Right lobe of liver (tissue), 6 donors: Measurements from ENCODE around the gene INVS. TPM values are rescaled to one million over a fixed set of nuclear protein-coding genes. Genes with fewer than 3 reads are reported as not detected.

Experiments used
- ATAC-seq, 4 donors: fragments of 200-7000 bp; cut with Tn5 transposase; one replicate each; pipeline ENCODE4 v1.9.1; 2020; ENCODE audit warnings: mild to moderate bottlenecking in 4 of 4, moderate library complexity in 4 of 4
- DNase-seq, 3 donors: peaks; one replicate each; pipeline ENCODE4 v3.0.0-alpha.2; 2020
- H3K27ac ChIP-seq, 3 donors: fragments of 200-600 bp; one replicate each; pipeline ENCODE4 v1.8.0; 2022
- H3K27me3 ChIP-seq, 2 donors: fragments of 200-600 bp; one replicate each; pipeline ENCODE4 v1.8.0; 2022
- H3K36me3 ChIP-seq, 4 donors: fragments of 200-600 bp; sonication (generic) in 1 of 4; one replicate each; pipeline versions ENCODE4 v1.5.1 to v1.8.0; 2017 to 2022; ENCODE audit warnings: control low read depth in 1 of 4
- H3K4me1 ChIP-seq, 4 donors: fragments of 200-600 bp; sonication (generic) in 1 of 4; one replicate each; pipeline versions ENCODE4 v1.5.1 to v1.8.0; 2017 to 2022; ENCODE audit warnings: control low read depth in 1 of 4
- H3K4me3 ChIP-seq, 3 donors: fragments of 200-600 bp; one replicate each; pipeline ENCODE4 v1.8.0; 2022
- H3K9me3 ChIP-seq, 4 donors: fragments of 200-600 bp; sonication (generic) in 1 of 4; one replicate each; pipeline versions ENCODE4 v1.5.1 to v1.8.0; 2017 to 2022; ENCODE audit warnings: control low read depth in 1 of 4
- POLR2A ChIP-seq: fragments of 450-650 bp; IDR thresholded peaks from one replicate; pipeline ENCODE4 v1.6.1; 2017; ENCODE audit warnings: antibody characterized with exemption, mild to moderate bottlenecking
- WGBS: methylation state at CpG from one replicate; pipeline ENCODE4 v1.1.6; 2018; ENCODE audit warnings: low coverage, low lambda C conversion rate; ENCODE audit not compliant: insufficient coverage; ENCODE audit errors: missing lambda C conversion rate; 5-methylcytosine and 5-hydroxymethylcytosine counted together
- intact Hi-C, 2 donors: fragments of 100-400 bp; cut with DNase I; formaldehyde crosslinking; loops; one replicate each; pipeline versions ENCODE4 v1.11.2 to v1.14.1; 2022
- total RNA-seq, 6 experiments: library from RNA; depleted of rRNA in 2 of 6; stranded (reverse); fragments of >200 nt in 2 of 6; fragmentation: NEBNext Ultra II Directional in 3 of 6; extraction: Animal tissue kit (Norgen Biotek cat#: 25700) in 3 of 6; gene quantifications; one replicate each; pipeline versions ENCODE4 v1.1.0 to v1.2.4, GENCODE V29; 2016 to 2023
- TF ChIP-seq, protein P1 (sequence below), 4 donors: fragments of 200-600 bp in 3 of 4; fragments of 450-650 bp in 1 of 4; IDR thresholded peaks; one replicate each; pipeline versions ENCODE4 v1.5.1 to v1.8.0; 2016 to 2022; ENCODE audit warnings: antibody characterized with exemption in 4 of 4, mild to moderate bottlenecking in 2 of 4
- donor health status: DM: no; HTN: yes; CAD: no.
- donor health status: DM: no; HTN: no; CAD: no.
- donor health status: DM: no; HTN: no; CAD: no.
- donor health status: DM: no; HTN: yes; CAD: no.
- donor health status: DM: no; HTN: yes; CAD: no.

The INVS gene
- total RNA-seq, 6 experiments from 2014 or later = 10.6 to 23.2 (median 16.8) TPM

GRCh38 chr9:100125910-100126309, 26.9 kb downstream of the INVS start:
- DNase-seq (no peak), ATAC-seq (no peak)
- WGBS = 67% methylated on average over 1 of the region's 2 CpGs
- no peak overlapping the region for H3K4me3 ChIP-seq
- intact Hi-C loops = no loop called here
- no peaks in the 10 kb centered on the region for H3K9me3 ChIP-seq
- TF ChIP-seq, protein P1, sequence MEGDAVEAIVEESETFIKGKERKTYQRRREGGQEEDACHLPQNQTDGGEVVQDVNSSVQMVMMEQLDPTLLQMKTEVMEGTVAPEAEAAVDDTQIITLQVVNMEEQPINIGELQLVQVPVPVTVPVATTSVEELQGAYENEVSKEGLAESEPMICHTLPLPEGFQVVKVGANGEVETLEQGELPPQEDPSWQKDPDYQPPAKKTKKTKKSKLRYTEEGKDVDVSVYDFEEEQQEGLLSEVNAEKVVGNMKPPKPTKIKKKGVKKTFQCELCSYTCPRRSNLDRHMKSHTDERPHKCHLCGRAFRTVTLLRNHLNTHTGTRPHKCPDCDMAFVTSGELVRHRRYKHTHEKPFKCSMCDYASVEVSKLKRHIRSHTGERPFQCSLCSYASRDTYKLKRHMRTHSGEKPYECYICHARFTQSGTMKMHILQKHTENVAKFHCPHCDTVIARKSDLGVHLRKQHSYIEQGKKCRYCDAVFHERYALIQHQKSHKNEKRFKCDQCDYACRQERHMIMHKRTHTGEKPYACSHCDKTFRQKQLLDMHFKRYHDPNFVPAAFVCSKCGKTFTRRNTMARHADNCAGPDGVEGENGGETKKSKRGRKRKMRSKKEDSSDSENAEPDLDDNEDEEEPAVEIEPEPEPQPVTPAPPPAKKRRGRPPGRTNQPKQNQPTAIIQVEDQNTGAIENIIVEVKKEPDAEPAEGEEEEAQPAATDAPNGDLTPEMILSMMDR (IDR thresholded peaks at IDR 0.05) = no peak
- TF ChIP-seq POLR2A = no peak
- H3K36me3 ChIP-seq = peaks cover 0 to 7% (median 0%) of the 10 kb centered on the region in 4 donors
- H3K27ac ChIP-seq = no peak overlapping the region
- no peaks in the 10 kb centered on the region for H3K27me3 ChIP-seq
- H3K4me1 ChIP-seq = peaks cover 0 to 8% (median 0%) of the 10 kb centered on the region in 4 donors

GRCh38 chr9:100126423-100126822, 27.4 kb downstream of the INVS start:
- intact Hi-C loops = no loop called here

GRCh38 chr9:100129772-100130171, 30.7 kb downstream of the INVS start:
- H3K4me3 ChIP-seq = no peak overlapping the region
- TF ChIP-seq POLR2A = no peak
- TF ChIP-seq, protein P1 (IDR thresholded peaks at IDR 0.05) = no peak
- DNase-seq (no peak), ATAC-seq (no peak)
- H3K36me3 ChIP-seq = peaks cover 0 to 7% (median 0%) of the 10 kb centered on the region in 4 donors
- H3K27ac ChIP-seq = no peak overlapping the region
- H3K4me1 ChIP-seq = no peaks in the 10 kb centered on the region
- H3K9me3 ChIP-seq = no peaks in the 10 kb centered on the region
- intact Hi-C loops = no loop called here
- no peaks in the 10 kb centered on the region for H3K27me3 ChIP-seq

More at GRCh38 chr9:100126423-100126822, 27.4 kb downstream of the INVS start:
- DNase-seq = no peak
- WGBS = 97% methylated on average over 2 of the region's 2 CpGs
- peaks cover 0 to 7% (median 0%) of the 10 kb centered on the region in 4 donors for H3K36me3 ChIP-seq
- H3K4me1 ChIP-seq = peaks cover 0 to 8% (median 0%) of the 10 kb centered on the region in 4 donors
- H3K27ac ChIP-seq = no peak overlapping the region
- H3K4me3 ChIP-seq = no peak overlapping the region
- no peak for ATAC-seq
- no peaks in the 10 kb centered on the region for H3K27me3 ChIP-seq
- TF ChIP-seq POLR2A = no peak
- TF ChIP-seq, protein P1 (IDR thresholded peaks at IDR 0.05) = no peak
- H3K9me3 ChIP-seq = no peaks in the 10 kb centered on the region

DNA sequence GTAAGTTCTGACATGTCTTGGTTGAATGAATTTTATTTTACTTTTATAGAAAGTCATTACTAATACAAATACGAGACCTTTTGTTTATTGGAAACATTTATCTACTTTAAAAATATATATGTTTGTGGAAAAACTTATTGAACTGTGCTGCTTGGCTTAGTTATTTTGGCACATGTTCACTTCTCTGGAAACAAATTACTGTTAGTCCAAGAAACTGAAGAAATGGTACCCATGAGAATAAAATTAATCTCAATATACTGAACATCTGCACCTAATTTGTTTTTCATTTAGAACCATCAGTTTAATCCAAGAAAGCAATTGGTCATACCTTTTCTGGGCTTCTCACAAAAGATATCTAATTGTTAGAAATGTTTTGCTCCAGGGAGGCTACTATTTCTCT, 32.2 kb downstream of the INVS start:
- Histone ChIP-seq H3K27me3 (no peaks in the 10 kb centered on the region), H3K36me3 (peaks cover 0 to 7% (median 0%) of the 10 kb centered on the region in 4 donors), H3K4me1 (no peaks in the 10 kb centered on the region), H3K27ac (no peak overlapping the region), H3K4me3 (no peak overlapping the region), H3K9me3 (no peaks in the 10 kb centered on the region)
- TF ChIP-seq, protein P1 (IDR thresholded peaks at IDR 0.05) = no peak
- no peak for TF ChIP-seq POLR2A
- WGBS = 95% methylated on average over 1 of the region's 1 CpG
- DNase-seq (no peak), ATAC-seq (no peak)
- intact Hi-C loops = no loop called here
